ENCODE measurements around the gene LRRC23. TPM values are rescaled to one million over a fixed set of nuclear protein-coding genes. Genes with fewer than 3 reads are reported as not detected.

LRRC23 gene
- total RNA-seq, 1 donor from 2014 or later: 2.6 TPM

GRCh38 chr12:6957741-6958608 is 53.4 kb downstream of the LRRC23 start:
- H3K27ac Mint-ChIP-seq (ENCODE audit: unreplicated experiment): peak overlapping the region; percentile 12
- H3K4me3 Mint-ChIP-seq (ENCODE audit: unreplicated experiment): no peak overlapping the region
- peaks cover 10% of the 10 kb centered on the region for H3K27me3 Mint-ChIP-seq (ENCODE audit: unreplicated experiment)
- no peak for DNase-seq
- H3K4me1 Mint-ChIP-seq (ENCODE audit: low read depth, unreplicated experiment): peaks cover 3% of the 10 kb centered on the region
- peaks cover 9% of the 10 kb centered on the region for H3K9me3 Mint-ChIP-seq (ENCODE audit: unreplicated experiment)
- H3K36me3 Mint-ChIP-seq (ENCODE audit: unreplicated experiment): no peaks in the 10 kb centered on the region
- TF ChIP-seq CTCF (IDR thresholded peaks at IDR 0.05; ENCODE audit: partially characterized antibody, unreplicated experiment): no peak

- H3K27me3 Mint-ChIP-seq (ENCODE audit: unreplicated experiment): peaks cover 10% of the 10 kb centered on the region
- no peak for TF ChIP-seq CTCF (IDR thresholded peaks at IDR 0.05; ENCODE audit: partially characterized antibody, unreplicated experiment)
- H3K9me3 Mint-ChIP-seq (ENCODE audit: unreplicated experiment): peaks cover 9% of the 10 kb centered on the region
- peaks cover 3% of the 10 kb centered on the region for H3K4me1 Mint-ChIP-seq (ENCODE audit: low read depth, unreplicated experiment)
- DNase-seq: no peak
- H3K36me3 Mint-ChIP-seq (ENCODE audit: unreplicated experiment): no peaks in the 10 kb centered on the region
- peak overlapping the region; percentile 12 for H3K27ac Mint-ChIP-seq (ENCODE audit: unreplicated experiment)
- H3K4me3 Mint-ChIP-seq (ENCODE audit: unreplicated experiment): no peak overlapping the region
Observed at GRCh38 chr12:6958609-6959057, 54.0 kb downstream of the LRRC23 start.

GRCh38 chr12:6959058-6959804 is 54.6 kb downstream of the LRRC23 start:
- no peak for DNase-seq
- Mint-ChIP-seq H3K36me3 (ENCODE audit: unreplicated experiment) (no peaks in the 10 kb centered on the region), H3K4me3 (ENCODE audit: unreplicated experiment) (no peak overlapping the region), H3K4me1 (ENCODE audit: low read depth, unreplicated experiment) (peaks cover 3% of the 10 kb centered on the region), H3K9me3 (ENCODE audit: unreplicated experiment) (peaks cover 9% of the 10 kb centered on the region), H3K27me3 (ENCODE audit: unreplicated experiment) (peaks cover 10% of the 10 kb centered on the region), H3K27ac (ENCODE audit: unreplicated experiment) (no peak overlapping the region)
- no peak for TF ChIP-seq CTCF (IDR thresholded peaks at IDR 0.05; ENCODE audit: partially characterized antibody, unreplicated experiment)

- Mint-ChIP-seq H3K36me3 (ENCODE audit: unreplicated experiment) (no peaks in the 10 kb centered on the region), H3K4me3 (ENCODE audit: unreplicated experiment) (no peak overlapping the region), H3K27me3 (ENCODE audit: unreplicated experiment) (peaks cover 8% of the 10 kb centered on the region), H3K9me3 (ENCODE audit: unreplicated experiment) (peaks cover 9% of the 10 kb centered on the region), H3K27ac (ENCODE audit: unreplicated experiment) (no peak overlapping the region), H3K4me1 (ENCODE audit: low read depth, unreplicated experiment) (peaks cover 3% of the 10 kb centered on the region)
- no peak for TF ChIP-seq CTCF (IDR thresholded peaks at IDR 0.05; ENCODE audit: partially characterized antibody, unreplicated experiment)
- no peak for DNase-seq
Observed at GRCh38 chr12:6959805-6960592, 55.4 kb downstream of the LRRC23 start.
